ENCODE data around the gene SFMBT1.

The SFMBT1 gene

DNA sequence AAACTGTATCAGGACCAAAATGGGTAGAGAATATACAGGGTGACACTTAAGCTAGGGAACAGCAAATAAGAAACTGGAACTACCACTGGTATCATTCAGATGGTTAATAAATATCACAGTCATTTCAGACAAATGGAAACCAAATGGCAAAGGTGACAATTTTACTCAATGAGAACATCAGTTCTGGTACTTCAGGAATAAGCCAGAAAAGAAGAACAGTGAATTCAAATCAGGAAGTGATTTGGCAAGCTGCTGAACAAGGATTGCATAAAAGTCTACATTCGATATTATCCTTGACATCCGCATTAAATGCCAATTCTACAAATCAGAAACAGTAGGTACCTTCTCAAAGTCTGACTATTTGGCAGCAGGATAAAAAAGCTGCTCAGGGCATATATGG, 125.0 kb downstream of the SFMBT1 start:
- no peak for DNase-seq

DNA sequence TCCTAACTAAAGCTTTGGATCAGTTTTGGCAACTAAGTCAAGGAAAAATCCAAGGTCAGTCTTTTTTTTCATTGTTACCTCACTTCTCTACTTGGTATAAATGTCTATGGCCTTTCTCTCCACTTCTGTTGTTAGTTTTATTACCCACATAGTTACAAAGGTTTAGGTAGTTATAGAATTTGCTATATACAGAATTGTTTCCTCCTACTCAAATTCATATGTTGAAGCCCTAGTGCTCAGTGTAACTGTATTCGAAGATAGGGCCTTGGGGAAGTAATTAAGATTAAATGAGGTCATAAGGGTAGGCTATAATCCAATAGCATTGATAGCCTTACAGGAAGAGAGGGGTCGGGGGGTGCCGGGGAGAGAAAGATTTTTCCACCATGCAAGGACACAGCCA, 128.8 kb downstream of the SFMBT1 start:
- H3K27me3 Mint-ChIP-seq: no peaks in the 10 kb centered on the region

More for the DNA sequence above, 125.0 kb downstream of the SFMBT1 start:
- H3K27ac Mint-ChIP-seq: no peak overlapping the region
- ATAC-seq (replicated peaks): no peak
- H3K9me3 Mint-ChIP-seq: no peaks in the 10 kb centered on the region
- H3K4me1 Mint-ChIP-seq: no peaks in the 10 kb centered on the region
- no peak overlapping the region for H3K4me3 Mint-ChIP-seq
- H3K27me3 Mint-ChIP-seq: no peaks in the 10 kb centered on the region
- peaks cover 29 to 38% of the 10 kb centered on the region in 2 donors for H3K36me3 Mint-ChIP-seq

DNA sequence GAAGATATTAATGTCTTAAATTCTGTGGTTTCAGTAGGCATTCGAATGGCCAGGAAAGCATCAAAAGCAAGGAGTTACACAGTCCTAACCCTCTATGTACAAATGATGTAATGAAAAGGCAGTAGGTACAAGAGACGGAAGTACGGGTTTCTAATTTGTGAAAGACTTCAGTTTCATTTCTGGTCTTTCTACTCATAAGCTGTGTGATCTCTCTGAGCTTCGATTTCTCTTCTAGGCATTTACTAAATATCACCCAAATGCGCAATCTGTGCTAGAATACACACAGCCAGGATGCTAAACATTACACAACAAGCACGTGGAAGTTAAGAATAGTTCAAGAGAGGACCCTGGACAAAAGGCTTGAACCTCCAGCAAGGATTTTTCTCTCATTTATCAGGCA, 130.6 kb downstream of the SFMBT1 start:
- Mint-ChIP-seq H3K9me3 (no peaks in the 10 kb centered on the region), H3K4me1 (no peaks in the 10 kb centered on the region), H3K27me3 (no peaks in the 10 kb centered on the region), H3K4me3 (no peak overlapping the region), H3K27ac (no peak overlapping the region), H3K36me3 (peaks cover 10 to 21% of the 10 kb centered on the region in 2 donors)
- no peak for DNase-seq
- no peak for ATAC-seq (replicated peaks)

More for the DNA sequence above, 128.8 kb downstream of the SFMBT1 start:
- Mint-ChIP-seq H3K36me3 (peaks cover 10 to 25% of the 10 kb centered on the region in 2 donors), H3K27ac (no peak overlapping the region), H3K4me1 (no peaks in the 10 kb centered on the region), H3K4me3 (no peak overlapping the region), H3K9me3 (no peaks in the 10 kb centered on the region)
- DNase-seq (no peak), ATAC-seq (replicated peaks) (no peak)

DNA sequence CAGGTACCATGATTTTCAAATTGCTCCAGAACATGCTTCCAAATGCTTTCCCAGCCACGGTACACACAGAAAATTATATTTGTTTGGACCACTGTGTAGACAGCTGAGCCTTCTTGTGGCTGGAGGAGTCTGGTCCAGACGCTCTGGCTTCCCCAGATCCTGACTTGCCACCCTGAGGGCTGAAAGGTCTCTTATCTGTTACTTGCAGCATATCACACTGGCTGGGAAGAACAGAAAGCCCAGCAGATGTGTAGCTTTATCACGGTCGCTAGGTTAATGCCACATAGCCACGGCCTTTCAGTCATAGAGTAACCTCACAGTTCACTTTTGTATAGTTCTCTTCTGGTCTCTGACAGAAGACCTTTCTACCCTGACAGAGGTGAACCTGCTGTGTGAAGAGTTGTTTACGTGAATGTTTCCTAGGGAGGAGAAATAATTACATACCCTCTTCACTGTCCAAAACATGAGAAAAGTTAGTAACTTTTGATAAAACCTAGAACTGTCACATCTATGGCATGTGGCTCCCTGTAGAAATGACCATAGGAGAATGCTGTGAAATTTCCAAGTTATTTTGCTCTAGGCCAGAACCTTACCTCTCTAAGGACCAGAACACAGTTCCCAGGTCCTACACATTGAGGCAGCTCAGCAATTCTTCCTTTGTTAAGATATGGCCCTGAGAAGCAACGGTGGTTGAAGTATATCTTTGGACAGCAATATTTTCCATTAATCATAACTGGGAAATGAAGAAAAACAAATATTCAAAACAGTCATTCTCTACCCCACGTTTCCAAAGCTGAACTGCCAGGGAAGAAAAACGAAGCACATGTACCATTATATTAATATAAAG, 132.8 kb downstream of the SFMBT1 start:
- H3K9me3 Mint-ChIP-seq: no peaks in the 10 kb centered on the region
- no peaks in the 10 kb centered on the region for H3K4me1 Mint-ChIP-seq
- H3K27ac Mint-ChIP-seq: no peak overlapping the region
- ATAC-seq (replicated peaks) (no peak), DNase-seq (no peak)
- no peak overlapping the region for H3K4me3 Mint-ChIP-seq
- H3K36me3 Mint-ChIP-seq: peaks cover 8 to 19% of the 10 kb centered on the region in 2 donors
- H3K27me3 Mint-ChIP-seq: no peaks in the 10 kb centered on the region

DNA sequence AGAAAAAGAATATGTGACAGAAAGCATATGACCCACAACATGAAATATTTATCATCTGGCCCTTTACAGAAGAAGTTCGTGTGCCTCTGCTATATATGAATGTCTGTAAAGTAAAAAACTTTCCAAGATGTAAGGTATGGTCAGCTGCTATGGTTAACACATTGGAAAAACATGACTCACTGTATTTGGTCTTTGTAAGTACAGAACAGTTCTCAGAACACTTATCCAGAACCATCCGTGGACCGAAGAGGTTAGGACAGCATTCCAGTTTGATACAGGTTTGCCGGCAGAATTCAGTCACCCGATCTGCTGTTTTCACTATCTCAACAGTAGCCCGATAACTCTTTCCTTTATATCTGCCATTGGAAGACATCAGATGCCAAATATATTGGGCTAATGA, 135.1 kb downstream of the SFMBT1 start:
- Mint-ChIP-seq H3K36me3 (peaks cover 6 to 24% of the 10 kb centered on the region in 2 donors), H3K4me1 (no peaks in the 10 kb centered on the region), H3K4me3 (no peak overlapping the region), H3K9me3 (no peaks in the 10 kb centered on the region), H3K27me3 (no peaks in the 10 kb centered on the region), H3K27ac (no peak overlapping the region)
- ATAC-seq (replicated peaks): no peak
- DNase-seq: no peak

DNA sequence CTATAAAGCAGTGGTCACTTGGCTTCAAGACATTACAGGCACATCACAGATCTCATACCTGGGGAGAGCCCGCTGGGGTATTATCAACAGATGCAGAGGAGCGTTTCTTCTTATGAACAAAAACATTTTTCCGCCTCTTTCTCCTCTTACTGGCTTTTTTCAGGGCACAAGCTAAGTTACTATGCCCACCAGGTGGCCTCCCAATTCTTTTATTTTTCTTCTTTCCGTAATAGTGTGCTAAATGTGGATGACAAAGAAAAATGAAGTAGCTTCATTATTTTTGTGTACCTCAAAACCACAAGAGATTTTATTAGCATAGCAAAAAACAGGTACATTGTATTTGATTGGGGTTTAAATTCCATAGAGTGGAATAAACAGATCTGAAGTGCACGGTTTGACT, 138.4 kb downstream of the SFMBT1 start:
- no peaks in the 10 kb centered on the region for H3K9me3 Mint-ChIP-seq
- peaks cover 11 to 22% of the 10 kb centered on the region in 2 donors for H3K36me3 Mint-ChIP-seq
- H3K27ac Mint-ChIP-seq: no peak overlapping the region
- H3K4me1 Mint-ChIP-seq: no peaks in the 10 kb centered on the region
- no peak overlapping the region for H3K4me3 Mint-ChIP-seq
- no peak for ATAC-seq (replicated peaks)
- DNase-seq: no peak
- H3K27me3 Mint-ChIP-seq: no peaks in the 10 kb centered on the region

DNA sequence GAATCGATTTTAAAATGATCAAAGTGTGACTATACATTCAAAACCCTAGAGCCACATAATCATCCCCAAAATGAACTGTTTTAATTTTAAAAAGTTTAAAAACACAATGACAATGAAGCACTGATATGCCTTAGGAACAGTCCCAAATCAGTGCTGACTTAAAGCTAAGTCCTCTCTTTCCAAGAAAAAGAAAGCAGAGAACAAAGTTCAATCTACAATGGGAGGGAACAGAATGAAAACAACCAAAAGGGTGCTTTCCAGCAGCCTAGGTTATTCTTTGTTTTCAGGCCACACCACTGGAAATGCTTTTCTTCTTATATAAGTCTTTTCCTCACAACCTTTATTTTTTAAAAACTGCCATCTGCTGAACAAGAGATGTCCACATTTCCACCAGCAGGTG, 141.3 kb downstream of the SFMBT1 start:
- Mint-ChIP-seq H3K27ac (peak overlapping the region; percentile 77), H3K36me3 (peaks cover 11 to 13% of the 10 kb centered on the region in 2 donors)
- no peak for ATAC-seq (replicated peaks)

DNA sequence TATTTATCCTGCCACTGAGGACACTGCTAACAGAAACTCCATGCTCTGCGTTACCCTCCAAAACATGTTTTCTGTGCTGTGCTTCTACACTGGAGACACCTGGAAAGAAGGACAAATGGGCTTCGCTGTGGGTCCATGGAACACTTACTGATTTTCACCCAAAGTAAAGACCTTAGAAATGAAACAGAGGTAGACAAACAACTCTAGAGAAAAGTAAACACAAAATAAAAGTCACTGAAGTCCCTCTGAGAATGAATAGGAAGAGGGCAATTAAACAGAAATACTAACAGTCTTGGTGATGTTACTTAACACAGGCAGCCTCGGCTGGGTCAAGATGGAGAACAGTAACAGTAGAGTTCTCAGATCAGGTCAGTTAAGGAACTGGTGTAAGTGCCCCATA, 141.9 kb downstream of the SFMBT1 start:
- H3K9me3 Mint-ChIP-seq: no peaks in the 10 kb centered on the region
- no peaks in the 10 kb centered on the region for H3K4me1 Mint-ChIP-seq
- no peak overlapping the region for H3K27ac Mint-ChIP-seq
- no peaks in the 10 kb centered on the region for H3K27me3 Mint-ChIP-seq
- no peak overlapping the region for H3K4me3 Mint-ChIP-seq
- H3K36me3 Mint-ChIP-seq: peaks cover 11 to 13% of the 10 kb centered on the region in 2 donors
- no peak for ATAC-seq (replicated peaks)
- no peak for DNase-seq

More for the DNA sequence above, 141.3 kb downstream of the SFMBT1 start:
- no peak for DNase-seq
- Mint-ChIP-seq H3K9me3 (no peaks in the 10 kb centered on the region), H3K27me3 (no peaks in the 10 kb centered on the region), H3K4me1 (no peaks in the 10 kb centered on the region), H3K4me3 (no peak overlapping the region)

DNA sequence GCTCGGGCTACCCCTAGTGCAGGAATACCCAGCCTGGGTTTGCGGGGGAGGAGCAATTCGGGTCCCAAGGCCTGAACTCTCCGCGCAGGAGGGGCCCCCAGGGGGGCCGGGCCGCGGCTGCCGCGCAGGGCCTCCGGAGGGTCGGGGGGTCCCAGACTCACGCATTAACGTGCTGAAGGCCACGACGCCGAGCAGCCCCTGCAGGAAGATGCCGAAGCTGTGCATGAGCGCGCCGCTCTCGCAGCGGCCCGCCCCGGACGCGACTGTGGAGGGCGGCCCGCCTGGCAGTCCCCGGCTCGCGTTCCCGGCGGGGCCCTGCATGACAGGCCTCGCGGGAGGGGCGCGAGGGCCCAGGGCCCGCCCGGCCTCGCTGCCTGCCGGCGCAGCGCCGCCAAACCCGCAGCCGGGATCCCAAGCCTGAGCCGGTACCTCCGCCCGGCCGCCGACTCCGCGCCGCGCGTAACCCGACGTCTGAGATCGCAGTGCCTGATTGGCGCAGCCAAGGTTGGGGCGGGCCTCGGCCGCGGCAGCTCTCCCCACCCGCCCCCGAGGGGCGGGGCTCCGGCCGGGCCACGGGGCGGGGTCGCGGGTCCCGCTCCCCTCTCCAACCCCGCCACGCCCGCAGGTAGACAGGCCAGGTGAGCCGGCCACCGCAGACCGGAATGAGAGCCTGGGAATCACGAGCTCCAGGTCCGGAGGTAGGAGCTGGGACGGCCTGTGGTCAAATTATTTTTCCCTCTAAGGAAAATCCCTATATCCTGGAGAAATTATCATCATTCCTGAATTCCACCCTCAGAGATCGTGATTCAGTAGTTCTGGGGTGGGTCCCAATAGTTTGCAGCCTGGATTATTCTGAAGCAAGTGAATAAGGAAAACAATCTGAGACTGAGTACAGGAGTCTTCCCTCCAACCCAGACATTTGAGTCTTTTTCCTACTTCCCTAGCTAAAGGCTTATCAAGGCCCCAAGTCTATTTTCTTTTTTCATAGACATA, 148.4 kb downstream of the SFMBT1 start, which contains the start of gene STIMATE:
Gene STIMATE, minus strand, starts transcription at position 419 of the 993 bp plus-strand sequence. Its CDS starts 98 bp downstream, at position 321.
- Mint-ChIP-seq H3K27me3 (no peaks in the 10 kb centered on the region), H3K27ac (peak within 1 kb of the TSS; percentile 74), H3K9me3 (no peaks in the 10 kb centered on the region), H3K36me3 (peaks cover 7 to 15% of the 10 kb centered on the region in 2 donors), H3K4me3 (peak within 1 kb of the TSS; percentile 89 to 94), H3K4me1 (peaks cover 26 to 31% of the 10 kb centered on the region in 2 donors)
- DNase-seq (peak; percentile 77), ATAC-seq (replicated peaks) (peak; percentile 96 to 98)

DNA sequence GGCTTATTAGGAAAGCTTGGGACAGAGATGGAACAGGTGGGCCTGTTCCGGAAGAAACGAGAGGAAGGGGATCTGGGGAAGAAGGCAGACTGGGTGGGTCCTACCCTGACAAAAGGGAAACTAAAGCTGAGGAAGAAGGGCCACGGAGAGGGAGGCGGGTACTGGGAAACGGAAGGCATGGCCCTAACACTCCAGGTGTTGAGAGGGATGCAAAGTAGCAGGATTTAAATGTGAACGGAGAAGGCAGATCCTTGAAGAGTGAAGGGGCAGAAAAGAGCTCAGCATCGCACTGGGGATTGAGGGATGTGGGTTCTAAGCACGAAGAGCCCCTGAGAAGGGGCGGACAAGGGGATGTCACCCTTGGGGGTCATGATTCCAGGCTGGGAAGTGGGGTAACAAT, 149.3 kb downstream of the SFMBT1 start:
- Mint-ChIP-seq H3K27ac (peak overlapping the region; percentile 74), H3K4me1 (peaks cover 28 to 38% of the 10 kb centered on the region in 2 donors), H3K27me3 (no peaks in the 10 kb centered on the region), H3K9me3 (no peaks in the 10 kb centered on the region), H3K36me3 (peaks cover 7 to 15% of the 10 kb centered on the region in 2 donors), H3K4me3 (peak overlapping the region; percentile 89 to 94)
- no peak for DNase-seq
- no peak for ATAC-seq (replicated peaks)

DNA sequence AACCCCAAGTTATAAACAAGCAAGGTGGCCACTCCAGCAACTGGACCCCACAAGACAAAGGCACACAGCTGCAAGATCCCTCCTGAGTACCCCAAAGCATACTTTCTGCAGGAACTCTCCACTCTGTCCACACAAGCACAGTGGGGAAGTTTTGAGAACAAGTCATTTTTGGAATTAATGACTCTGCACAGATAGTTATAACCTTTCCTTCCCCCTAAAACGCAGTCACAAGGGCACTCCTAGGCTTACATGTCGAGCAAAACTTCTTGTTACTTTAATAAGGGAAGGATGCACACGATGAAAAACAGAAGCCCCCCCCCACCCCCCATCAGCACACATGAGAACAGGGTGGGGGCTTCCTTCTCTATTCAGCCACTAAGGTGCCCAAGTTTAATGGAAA, 149.7 kb downstream of the SFMBT1 start:
- ATAC-seq (replicated peaks) (no peak), DNase-seq (no peak)
- Mint-ChIP-seq H3K4me3 (peak overlapping the region; percentile 89 to 94), H3K36me3 (peaks cover 7 to 15% of the 10 kb centered on the region in 2 donors), H3K9me3 (no peaks in the 10 kb centered on the region), H3K27ac (no peak overlapping the region), H3K27me3 (no peaks in the 10 kb centered on the region), H3K4me1 (peaks cover 31 to 42% of the 10 kb centered on the region in 2 donors)

DNA sequence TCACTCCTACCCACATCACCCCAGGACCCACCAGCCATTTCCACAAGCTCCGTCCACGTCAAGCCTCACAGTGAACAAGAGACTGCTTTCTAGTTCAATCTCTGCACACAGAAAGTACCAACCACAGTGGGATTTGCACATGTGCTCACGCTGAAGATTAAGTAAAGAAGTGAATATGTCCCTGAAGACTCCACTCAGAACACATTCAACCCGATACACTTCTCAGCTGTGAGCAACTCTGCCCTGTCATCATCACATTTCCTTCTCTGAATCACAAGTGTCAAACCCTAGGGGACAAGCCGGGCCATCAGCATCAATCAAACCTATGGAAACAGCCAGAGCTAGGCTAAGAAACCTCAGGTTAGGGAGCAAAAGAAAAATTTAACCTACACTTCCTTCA, 150.5 kb downstream of the SFMBT1 start:
- Mint-ChIP-seq H3K9me3 (no peaks in the 10 kb centered on the region), H3K36me3 (peaks cover 3 to 18% of the 10 kb centered on the region in 2 donors), H3K27me3 (no peaks in the 10 kb centered on the region), H3K27ac (peak overlapping the region; percentile 7), H3K4me1 (peaks cover 31 to 44% of the 10 kb centered on the region in 2 donors), H3K4me3 (peak overlapping the region; percentile 6 to 94)
- no peak for DNase-seq
- no peak for ATAC-seq (replicated peaks)

DNA sequence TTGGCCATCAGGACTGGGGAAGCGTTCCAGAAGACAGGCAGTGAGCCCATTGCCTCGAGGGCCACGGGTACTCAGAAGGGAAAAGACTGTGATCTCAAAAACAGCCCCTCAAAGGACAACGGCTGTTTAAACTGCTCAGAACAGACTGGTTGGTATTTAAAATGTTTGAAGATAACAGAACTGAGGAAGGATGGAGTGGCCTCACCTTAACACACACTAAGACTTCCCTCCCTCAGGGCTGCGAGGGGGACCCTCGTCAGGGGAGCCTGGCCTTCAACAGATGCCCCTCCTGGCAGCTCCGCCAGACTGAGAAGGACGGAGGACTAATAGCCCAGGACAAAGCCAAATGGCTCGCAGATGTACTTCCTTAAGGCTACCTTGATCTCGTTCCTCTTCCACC, 151.1 kb downstream of the SFMBT1 start:
- Mint-ChIP-seq H3K36me3 (peaks cover 6 to 23% of the 10 kb centered on the region in 2 donors), H3K27me3 (no peaks in the 10 kb centered on the region), H3K4me3 (no peak overlapping the region), H3K27ac (no peak overlapping the region), H3K9me3 (no peaks in the 10 kb centered on the region), H3K4me1 (peaks cover 36 to 48% of the 10 kb centered on the region in 2 donors)
- DNase-seq (no peak), ATAC-seq (replicated peaks) (no peak)

DNA sequence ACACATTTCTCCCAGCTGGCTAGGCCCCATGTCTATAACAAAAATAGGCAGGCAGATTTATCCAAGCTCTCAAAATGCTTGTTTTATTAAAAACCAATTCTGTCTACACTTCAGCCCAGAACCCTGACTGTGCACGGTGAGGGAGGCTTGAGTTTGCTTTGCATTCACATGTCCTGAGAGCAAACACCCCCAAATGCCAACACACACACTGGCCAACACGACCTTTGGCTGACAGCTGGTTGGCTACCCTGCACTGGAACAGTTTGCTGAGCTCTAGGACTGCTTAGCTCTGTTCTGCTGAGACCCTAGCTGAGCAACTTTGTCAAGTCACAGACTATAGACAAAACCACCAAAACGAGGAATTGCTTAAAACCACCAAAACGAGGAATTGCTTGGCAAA, 152.2 kb downstream of the SFMBT1 start:
- no peak for ATAC-seq (replicated peaks)
- Mint-ChIP-seq H3K27ac (no peak overlapping the region), H3K36me3 (peaks cover 6 to 23% of the 10 kb centered on the region in 2 donors), H3K27me3 (no peaks in the 10 kb centered on the region), H3K9me3 (no peaks in the 10 kb centered on the region), H3K4me1 (peaks cover 37 to 49% of the 10 kb centered on the region in 2 donors), H3K4me3 (no peak overlapping the region)
- no peak for DNase-seq
